Endothelial cell (in vitro differentiated cells): ENCODE results near the gene RBM15B. TPM values are rescaled to one million over a fixed set of nuclear protein-coding genes. Genes with fewer than 3 reads are reported as not detected.

Experiments
- DNase-seq: peaks from one replicate; pipeline ENCODE4 v3.0.0; 2021; ENCODE audit warnings: low spot score
- H3K27ac Mint-ChIP-seq: one replicate; pipeline ENCODE4 v1.8.0; 2021; ENCODE audit warnings: mixed read lengths, inconsistent platforms; ENCODE audit not compliant: unreplicated experiment
- H3K27me3 Mint-ChIP-seq: one replicate; pipeline ENCODE4 v1.8.0; 2021; ENCODE audit warnings: mild to moderate bottlenecking, moderate library complexity, mixed read lengths, inconsistent platforms; ENCODE audit not compliant: unreplicated experiment
- H3K36me3 Mint-ChIP-seq: one replicate; pipeline ENCODE4 v1.8.0; 2021; ENCODE audit warnings: mild to moderate bottlenecking, low read depth, mixed read lengths, inconsistent platforms; ENCODE audit not compliant: unreplicated experiment
- H3K4me1 Mint-ChIP-seq: one replicate; pipeline ENCODE4 v1.8.0; 2021; ENCODE audit warnings: mild to moderate bottlenecking, mixed read lengths, inconsistent platforms; ENCODE audit not compliant: unreplicated experiment
- H3K4me3 Mint-ChIP-seq: one replicate; pipeline ENCODE4 v1.8.0; 2021; ENCODE audit warnings: mild to moderate bottlenecking, mixed read lengths, inconsistent platforms; ENCODE audit not compliant: unreplicated experiment
- H3K9me3 Mint-ChIP-seq: one replicate; pipeline ENCODE4 v1.8.0; 2021; ENCODE audit warnings: mixed read lengths, inconsistent platforms; ENCODE audit not compliant: unreplicated experiment
- CTCF ChIP-seq: fragments of 200-600 bp; sonication (generic); IDR thresholded peaks from one replicate; pipeline ENCODE4 v1.5.0; 2021; ENCODE audit warnings: antibody characterized with exemption; ENCODE audit not compliant: unreplicated experiment
- total RNA-seq: library from RNA; stranded (reverse); fragmentation: NEBNext Ultra II Directional; extraction: Animal tissue kit (Norgen Biotek cat#: 25700); gene quantifications from one replicate; pipeline ENCODE4 v1.2.1, GENCODE V29; 2021; ENCODE audit not compliant: unreplicated experiment

Gene RBM15B
- total RNA-seq, 1 donor from 2014 or later = 50.7 TPM

- peaks cover 5% of the 10 kb centered on the region for H3K27me3 Mint-ChIP-seq
- no peak for DNase-seq
- H3K36me3 Mint-ChIP-seq = no peaks in the 10 kb centered on the region
- peaks cover 4% of the 10 kb centered on the region for H3K4me1 Mint-ChIP-seq
- no peaks in the 10 kb centered on the region for H3K9me3 Mint-ChIP-seq
- H3K27ac Mint-ChIP-seq = no peak overlapping the region
- H3K4me3 Mint-ChIP-seq = no peak overlapping the region
- TF ChIP-seq CTCF = no peak
Observed at GRCh38 chr3:51378726-51379125, 12.4 kb upstream of the RBM15B start.

GRCh38 chr3:51379301-51379700 lies 11.8 kb upstream of the RBM15B start:
- DNase-seq = no peak
- Mint-ChIP-seq H3K27ac (no peak overlapping the region), H3K36me3 (no peaks in the 10 kb centered on the region), H3K4me1 (peaks cover 8% of the 10 kb centered on the region), H3K9me3 (no peaks in the 10 kb centered on the region), H3K27me3 (peaks cover 5% of the 10 kb centered on the region), H3K4me3 (no peak overlapping the region)
- no peak for TF ChIP-seq CTCF

DNA sequence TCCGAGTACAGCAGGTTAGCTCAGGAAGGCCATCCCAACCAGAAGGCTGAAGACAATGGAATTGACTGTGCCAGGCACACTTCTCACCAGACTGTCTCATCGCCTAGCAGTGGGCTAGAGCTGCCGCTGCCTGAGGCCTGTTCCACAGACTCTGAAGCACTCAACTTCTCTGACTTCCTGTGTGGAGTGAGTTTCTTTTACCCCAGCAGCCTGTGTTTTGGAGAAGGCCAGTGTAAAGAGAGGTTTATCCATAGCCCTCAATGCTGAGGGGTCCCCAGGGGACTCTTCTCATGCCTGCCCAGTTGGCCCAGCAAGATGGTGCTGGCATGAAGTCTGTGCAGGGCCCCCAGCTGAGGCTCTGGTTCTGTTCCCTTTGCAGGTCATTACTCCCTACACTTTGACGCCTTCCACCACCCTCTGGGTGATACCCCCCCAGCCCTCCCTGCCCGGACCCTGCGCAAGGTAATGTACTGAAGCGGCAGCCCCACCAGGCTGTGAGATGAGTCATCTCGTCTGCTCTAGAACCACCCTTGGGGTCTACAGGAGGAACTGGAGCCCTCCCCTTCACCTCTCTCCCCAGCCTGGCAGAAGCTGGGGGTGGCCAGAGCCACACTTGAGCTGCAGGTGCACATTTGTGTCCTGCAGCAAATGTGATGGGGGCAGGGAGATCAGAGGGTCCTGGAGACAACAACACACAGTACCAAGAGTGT lies 11.2 kb upstream of the RBM15B start:
- Mint-ChIP-seq H3K9me3 (no peaks in the 10 kb centered on the region), H3K36me3 (no peaks in the 10 kb centered on the region), H3K4me1 (peaks cover 8% of the 10 kb centered on the region), H3K27ac (no peak overlapping the region), H3K27me3 (peaks cover 8% of the 10 kb centered on the region), H3K4me3 (no peak overlapping the region)
- TF ChIP-seq CTCF = no peak
- DNase-seq = no peak

DNA sequence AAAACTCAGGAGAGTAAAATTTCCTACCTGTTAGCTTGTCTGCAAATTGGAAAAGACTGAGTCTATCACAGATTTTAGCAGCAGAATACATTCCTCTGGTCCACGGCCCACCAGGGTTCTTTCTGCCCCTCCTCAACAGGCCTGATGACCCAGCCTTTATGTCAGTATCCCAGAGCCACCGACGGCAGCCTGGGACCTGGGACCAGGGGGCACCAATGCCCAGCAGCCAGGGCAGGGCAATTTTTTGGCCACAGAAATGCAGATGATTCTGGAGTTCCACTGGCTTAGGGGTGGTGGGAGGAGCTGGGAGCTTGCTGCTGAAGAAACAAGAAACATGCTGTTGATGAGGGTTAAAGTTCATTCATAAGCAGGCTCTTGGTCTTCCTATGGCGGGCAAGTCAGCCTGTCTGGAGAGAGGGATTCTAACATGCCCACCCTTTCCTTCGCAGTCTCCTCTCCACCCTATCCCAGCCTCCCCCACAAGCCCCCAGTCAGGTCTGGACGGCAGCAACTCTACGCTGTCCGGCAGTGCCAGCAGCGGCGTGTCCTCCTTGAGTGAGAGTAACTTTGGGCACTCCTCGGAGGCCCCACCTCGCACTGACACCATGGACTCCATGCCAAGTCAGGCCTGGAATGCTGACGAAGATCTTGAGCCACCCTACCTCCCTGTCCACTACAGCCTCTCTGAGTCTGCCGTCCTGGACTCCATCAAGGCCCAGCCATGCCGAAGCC lies 10.3 kb upstream of the RBM15B start:
- Mint-ChIP-seq H3K9me3 (no peaks in the 10 kb centered on the region), H3K27ac (no peak overlapping the region), H3K36me3 (peaks cover 3% of the 10 kb centered on the region)

More for the DNA sequence above, 10.3 kb upstream of the RBM15B start:
- no peak for DNase-seq
- peaks cover 6% of the 10 kb centered on the region for H3K27me3 Mint-ChIP-seq
- TF ChIP-seq CTCF = no peak
- no peak overlapping the region for H3K4me3 Mint-ChIP-seq
- H3K4me1 Mint-ChIP-seq = peaks cover 12% of the 10 kb centered on the region
